HFF-Myc (cell line): Measurements from ENCODE around the gene SOX2.
A peak's percentile ranks its signal among the peaks of the same experiment; 100 is the strongest.

Experiments used
- DNase-seq: peaks from one replicate; pipeline ENCODE4 v3.0.0-alpha.2; 2011; ENCODE audit warnings: low read depth; ENCODE audit errors: extremely low read depth
- H3K4me3 ChIP-seq: replicated peaks from 2 replicates; pipeline ENCODE4 v1.5.1; 2011; ENCODE audit warnings: low read depth, mild to moderate bottlenecking, control low read depth, low read length
- CTCF ChIP-seq: IDR thresholded peaks from 2 replicates; pipeline ENCODE4 v1.5.1; 2012; ENCODE audit warnings: mild to moderate bottlenecking, low read depth, low read length, control low read depth; ENCODE audit errors: missing control alignments

Gene SOX2

GRCh38 chr3:181698263-181698954 is 13.3 kb upstream of the SOX2 start:
- H3K4me3 ChIP-seq, result no peak overlapping the region
- DNase-seq, result no peak
- TF ChIP-seq CTCF, result no peak

DNA sequence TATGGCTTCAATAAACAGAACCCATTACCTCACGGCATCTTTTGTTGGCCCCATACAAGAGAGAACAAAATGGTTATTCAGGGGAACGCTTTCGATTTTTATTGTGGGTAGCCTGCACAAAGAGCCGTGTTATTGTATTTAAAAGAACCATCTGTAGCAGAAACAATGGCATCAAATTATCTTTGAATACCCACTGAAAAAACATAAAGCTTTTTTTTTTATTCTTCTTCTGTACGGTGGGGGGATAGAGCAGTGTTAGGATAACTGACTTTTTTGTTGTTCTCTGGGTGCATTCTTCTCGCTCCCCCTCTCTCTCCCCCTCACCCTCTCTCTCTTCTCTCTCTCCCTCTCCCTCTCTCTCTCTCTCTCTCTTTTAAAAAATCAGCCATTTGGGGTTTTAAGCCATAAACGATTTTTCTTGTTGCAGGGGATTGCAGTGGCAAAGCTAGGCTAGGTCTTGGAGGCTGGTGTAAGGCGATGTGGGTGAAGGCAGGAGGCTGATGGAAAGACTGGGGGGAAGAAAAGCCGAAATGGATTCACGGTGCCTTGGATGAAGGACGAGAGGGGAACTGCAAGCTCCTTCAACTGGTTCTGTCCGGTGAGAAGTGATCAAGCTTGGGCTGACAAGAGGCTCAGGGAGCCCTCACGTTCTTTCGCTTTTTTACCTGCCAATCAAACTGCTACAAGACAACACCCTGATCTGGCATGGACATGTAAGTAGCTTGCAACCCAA is 12.4 kb upstream of the SOX2 start:
- H3K4me3 ChIP-seq, result no peak overlapping the region
- no peak for TF ChIP-seq CTCF
- DNase-seq, result no peak

DNA sequence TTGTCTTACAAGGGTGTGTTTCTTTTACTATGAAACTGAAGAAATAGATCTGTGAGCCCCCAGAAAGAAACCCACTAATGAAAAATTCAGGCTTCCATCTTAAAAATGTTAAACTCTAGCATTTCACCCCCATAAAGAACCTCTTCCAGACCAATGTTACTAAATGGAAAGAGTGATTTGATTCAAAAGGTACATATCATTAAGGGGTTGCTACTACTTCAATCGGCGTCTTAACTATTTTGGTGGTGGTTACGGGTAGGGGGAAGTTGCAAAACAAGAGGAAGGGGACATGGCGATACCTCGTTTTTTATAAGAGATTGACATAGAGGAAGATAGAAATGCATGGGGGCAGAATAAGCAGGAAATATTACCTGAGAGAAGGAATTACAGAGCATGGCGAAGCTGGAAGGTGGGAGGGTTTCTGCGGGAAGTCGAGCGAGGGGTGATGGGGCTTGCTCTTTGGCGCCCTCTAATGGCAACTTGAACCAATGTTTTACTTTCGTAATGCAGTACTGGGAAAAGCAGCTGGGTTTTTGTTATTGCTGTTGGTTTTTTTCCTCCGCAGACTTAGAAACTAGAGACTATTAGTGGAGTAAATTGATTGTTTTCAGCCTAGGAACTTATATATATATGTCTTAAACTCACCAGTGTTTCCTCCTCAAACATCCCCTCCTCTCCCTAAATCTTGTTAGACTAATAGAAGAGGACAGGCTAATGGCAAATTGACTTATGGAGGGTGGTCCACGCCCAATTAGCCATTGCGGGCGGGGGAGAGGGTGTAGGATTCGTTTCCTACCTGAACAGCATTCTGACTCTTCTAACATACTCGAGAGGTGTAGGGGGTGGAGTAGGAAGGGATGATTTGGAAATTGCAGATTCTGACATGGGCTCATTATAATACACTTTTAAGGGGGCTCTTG is 11.3 kb upstream of the SOX2 start:
- no peak overlapping the region for H3K4me3 ChIP-seq
- TF ChIP-seq CTCF, result peak; percentile 83
- peak; percentile 20 for DNase-seq

- H3K4me3 ChIP-seq, result no peak overlapping the region
- no peak for DNase-seq
- TF ChIP-seq CTCF, result no peak
These were observed 10.6 kb upstream of the SOX2 start for GRCh38 chr3:181701096-181701495.

GRCh38 chr3:181703601-181704420 is 7.9 kb upstream of the SOX2 start:
- no peak overlapping the region for H3K4me3 ChIP-seq
- no peak for TF ChIP-seq CTCF
- DNase-seq, result no peak

- TF ChIP-seq CTCF, result no peak
These were observed 7.2 kb upstream of the SOX2 start for GRCh38 chr3:181704421-181705085.

More at GRCh38 chr3:181704421-181705085, 7.2 kb upstream of the SOX2 start:
- DNase-seq, result no peak
- no peak overlapping the region for H3K4me3 ChIP-seq
